Stimulated activated CD8-positive, alpha-beta memory T cell treated with anti-CD3 and anti-CD28 coated beads, Interleukin-15, amount 100 ng/mL, for 24 hours (primary cell): Measurements from ENCODE around the gene BBS5.
"Not testable (repeated sequence)": the region's sequence is repeated elsewhere in the genome, so short reads cannot be mapped to it uniquely, and the experiment has no call there.

Experiments
- DNase-seq: peaks from one replicate; pipeline ENCODE4 v3.0.0-alpha.2; 2020; ENCODE audit warnings: low read depth

BBS5 gene

GRCh38 chr2:169479257-169480078 lies at the start of gene BBS5:
Gene BBS5, plus strand, starts transcription at chr2:169479494. Its CDS starts 60 bp downstream, at chr2:169479554.
- peak; percentile 54 for DNase-seq

GRCh38 chr2:169431772-169432171 lies 47.5 kb upstream of the BBS5 start:
- not testable (repeated sequence) for DNase-seq

GRCh38 chr2:169434236-169434635 lies 45.1 kb upstream of the BBS5 start:
- DNase-seq, result not testable (repeated sequence)

- no peak for DNase-seq
These were observed 40.7 kb upstream of the BBS5 start for GRCh38 chr2:169438466-169439072.

- no peak for DNase-seq
These were observed 39.4 kb upstream of the BBS5 start for GRCh38 chr2:169439900-169440299.

- DNase-seq, result no peak
These were observed 32.8 kb upstream of the BBS5 start for GRCh38 chr2:169446452-169446851.

- no peak for DNase-seq
These were observed 31.0 kb upstream of the BBS5 start for GRCh38 chr2:169448316-169448715.

GRCh38 chr2:169448865-169449264 lies 30.4 kb upstream of the BBS5 start:
- no peak for DNase-seq

GRCh38 chr2:169452080-169452479 lies 27.2 kb upstream of the BBS5 start:
- no peak for DNase-seq

- not testable (repeated sequence) for DNase-seq
These were observed 26.2 kb upstream of the BBS5 start for GRCh38 chr2:169453044-169453443.

GRCh38 chr2:169461143-169461542 lies 18.2 kb upstream of the BBS5 start:
- DNase-seq, result no peak

- no peak for DNase-seq
These were observed 16.2 kb upstream of the BBS5 start for GRCh38 chr2:169462896-169463695.

GRCh38 chr2:169464466-169464865 lies 14.8 kb upstream of the BBS5 start:
- no peak for DNase-seq

- no peak for DNase-seq
These were observed 14.4 kb upstream of the BBS5 start for GRCh38 chr2:169464882-169465281.

GRCh38 chr2:169468841-169469240 lies 10.5 kb upstream of the BBS5 start:
- DNase-seq, result no peak

- no peak for DNase-seq
These were observed 9.2 kb upstream of the BBS5 start for GRCh38 chr2:169469952-169470572.

GRCh38 chr2:169472249-169472648 lies 7.0 kb upstream of the BBS5 start:
- DNase-seq, result no peak

GRCh38 chr2:169476459-169476858 lies 2.8 kb upstream of the BBS5 start:
- no peak for DNase-seq

- DNase-seq, result no peak
These were observed 955 bp upstream of the BBS5 start for GRCh38 chr2:169478339-169478738.

- DNase-seq, result no peak
These were observed 493 bp upstream of the BBS5 start for GRCh38 chr2:169478745-169479256.

GRCh38 chr2:169480079-169480465 lies 778 bp downstream of the BBS5 start:
- DNase-seq, result no peak

- DNase-seq, result no peak
These were observed 6.4 kb downstream of the BBS5 start for GRCh38 chr2:169485650-169486138.
